HG02588 (cell line): Measurements from ENCODE around the gene SLC24A3.

Experiments
- ATAC-seq: cut with Tn5 transposase; IDR thresholded peaks from one replicate; pipeline ENCODE4 v1.9.1; 2021; ENCODE audit warnings: mild to moderate bottlenecking, moderate library complexity; ENCODE audit not compliant: unreplicated experiment

Gene SLC24A3

DNA sequence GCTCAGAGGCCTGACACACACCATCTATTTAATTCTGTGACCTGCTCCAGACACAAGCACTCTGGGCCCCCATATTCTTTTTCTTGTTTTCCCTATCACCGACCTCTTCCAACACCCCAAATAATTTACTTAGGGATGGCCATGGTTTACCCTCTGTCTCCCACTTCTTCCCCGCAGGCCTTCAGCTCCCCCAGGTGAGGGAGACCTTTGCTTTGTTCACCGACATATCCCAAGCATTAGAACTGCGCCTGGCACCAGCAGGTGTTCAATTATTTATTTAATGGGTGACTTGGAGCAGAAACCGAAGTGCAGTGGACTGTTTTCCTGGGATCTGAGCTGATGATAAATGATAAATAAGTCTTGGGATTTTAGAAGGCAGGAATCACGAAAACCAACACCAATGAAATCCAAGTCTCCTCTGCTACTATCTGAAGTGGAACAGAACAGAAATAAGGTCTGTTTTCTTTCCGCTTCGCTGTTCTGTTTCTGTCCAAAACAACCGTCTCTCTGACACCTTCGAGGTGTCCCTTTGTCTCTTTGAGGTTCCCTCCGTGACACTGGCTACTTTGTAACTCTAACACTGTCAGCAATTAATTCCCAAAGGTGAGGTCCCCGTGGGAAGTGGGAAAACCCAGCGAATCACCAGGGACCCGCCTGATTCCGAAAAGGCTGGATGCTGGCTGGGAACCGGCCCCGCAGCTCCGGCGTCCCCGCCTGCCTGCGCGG is 544.5 kb downstream of the SLC24A3 start:
- ATAC-seq: no peak

DNA sequence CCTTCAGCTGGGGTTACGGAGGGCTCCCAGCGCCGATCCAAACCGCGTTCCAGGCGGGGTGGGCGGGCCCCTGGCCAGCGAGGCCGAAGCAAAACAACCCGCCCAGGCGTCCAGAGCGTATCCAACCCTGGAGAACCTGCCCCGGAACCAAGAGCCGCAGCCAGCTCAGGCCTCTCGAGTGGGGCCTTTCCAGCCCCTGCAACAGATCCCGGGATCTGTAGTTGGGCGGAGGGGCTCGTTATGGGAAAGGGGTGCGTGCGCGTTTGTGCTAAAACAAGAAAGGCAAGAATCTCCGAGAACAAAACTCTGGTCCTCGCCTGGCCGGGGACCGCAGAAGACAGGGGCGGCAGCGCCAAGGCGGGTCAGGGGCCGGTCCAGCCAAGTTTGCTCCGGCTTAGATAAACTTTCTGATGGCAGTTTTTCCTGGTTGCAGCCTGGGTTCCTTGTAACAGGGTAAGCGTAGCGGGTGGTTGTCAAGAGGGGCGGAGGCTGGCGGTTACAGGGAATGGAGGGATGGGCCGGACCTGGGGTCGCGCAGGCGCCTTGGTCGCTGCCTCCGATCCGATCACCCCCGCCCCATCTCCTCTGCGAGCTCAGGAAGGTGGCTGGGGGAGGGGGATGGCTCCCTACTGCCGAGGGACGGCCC is 545.2 kb downstream of the SLC24A3 start:
- ATAC-seq: no peak

DNA sequence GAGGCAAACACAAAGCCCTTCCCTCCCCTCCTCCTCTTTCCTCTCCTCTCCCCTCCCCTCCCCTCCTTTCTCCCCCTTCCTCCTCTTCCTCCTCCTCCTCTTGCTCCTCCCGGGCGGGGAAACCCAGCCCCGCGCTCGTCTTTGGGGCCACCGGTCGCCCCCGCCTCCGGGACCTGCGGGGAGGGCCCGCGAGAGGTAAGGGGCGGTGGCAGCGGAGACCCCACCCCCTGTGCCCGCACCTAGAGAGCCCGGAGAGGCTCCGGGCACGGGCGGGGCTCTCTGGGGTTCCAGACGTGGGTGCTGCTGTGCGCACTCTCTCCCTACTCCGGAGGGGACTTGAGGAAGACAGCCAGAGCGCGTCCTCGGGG is 545.7 kb downstream of the SLC24A3 start, which contains the start of gene RIN2:
TSS of gene RIN2 (plus strand) at position 126 of the 368 bp plus-strand sequence. CDS start 131,344 bp downstream, outside the sequence.
- no peak for ATAC-seq

DNA sequence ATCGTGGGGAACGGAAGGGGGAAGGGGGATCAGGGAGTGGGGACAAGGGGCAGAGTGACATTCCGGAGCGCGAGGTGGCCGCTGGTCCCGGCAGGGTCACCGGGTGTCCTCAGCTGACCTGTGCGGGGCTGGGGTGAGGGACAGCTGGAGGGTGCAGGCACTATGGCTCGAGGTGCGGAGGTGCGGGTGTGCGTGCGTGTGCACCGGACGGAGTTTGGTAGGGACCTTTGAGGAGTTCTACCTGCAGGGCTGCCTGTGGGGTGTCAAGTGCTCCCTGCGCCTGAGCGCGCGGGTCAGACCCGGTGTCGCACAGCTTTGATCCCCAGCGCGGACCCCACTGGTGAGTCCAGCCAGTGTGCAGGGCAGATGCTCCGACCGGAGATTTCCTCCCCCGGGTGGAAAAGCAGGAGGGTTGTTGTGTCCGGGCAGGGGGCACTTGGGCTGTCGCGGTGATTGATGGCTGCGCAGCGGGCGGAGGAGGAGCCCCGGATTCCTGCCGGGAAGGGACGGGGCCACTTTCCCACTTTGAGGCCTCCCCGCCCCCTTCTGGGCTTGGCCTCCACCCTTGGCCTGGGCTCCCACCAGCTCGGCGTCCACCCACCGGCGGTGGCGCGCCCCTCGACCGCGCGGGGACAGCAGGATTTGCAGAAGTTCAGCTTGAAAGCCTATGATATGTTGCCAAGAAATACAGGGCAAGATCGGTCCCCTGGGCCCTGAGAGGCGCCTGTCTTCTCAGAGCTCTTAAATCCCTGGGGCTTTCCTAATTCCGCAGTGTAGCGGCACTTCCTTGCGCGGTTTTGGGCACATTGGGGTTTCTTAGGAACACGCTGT is 546.3 kb downstream of the SLC24A3 start:
- ATAC-seq: no peak

DNA sequence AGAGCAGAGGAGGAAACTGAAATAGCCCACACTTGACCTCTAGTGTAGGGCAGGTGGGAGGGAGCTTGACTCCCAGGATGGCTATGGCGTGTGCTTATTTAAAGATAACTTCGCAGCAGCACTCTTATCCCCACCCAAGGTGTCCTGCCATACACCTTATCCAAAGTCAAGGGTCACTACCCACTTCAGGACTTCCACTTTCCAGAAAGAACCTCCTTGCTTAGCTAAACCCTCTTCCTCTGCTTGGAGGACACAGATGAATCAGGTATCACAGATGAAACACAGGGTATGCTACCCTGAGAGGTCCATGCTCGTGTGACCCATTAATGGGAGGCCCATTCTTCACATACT is 547.9 kb downstream of the SLC24A3 start:
- no peak for ATAC-seq

DNA sequence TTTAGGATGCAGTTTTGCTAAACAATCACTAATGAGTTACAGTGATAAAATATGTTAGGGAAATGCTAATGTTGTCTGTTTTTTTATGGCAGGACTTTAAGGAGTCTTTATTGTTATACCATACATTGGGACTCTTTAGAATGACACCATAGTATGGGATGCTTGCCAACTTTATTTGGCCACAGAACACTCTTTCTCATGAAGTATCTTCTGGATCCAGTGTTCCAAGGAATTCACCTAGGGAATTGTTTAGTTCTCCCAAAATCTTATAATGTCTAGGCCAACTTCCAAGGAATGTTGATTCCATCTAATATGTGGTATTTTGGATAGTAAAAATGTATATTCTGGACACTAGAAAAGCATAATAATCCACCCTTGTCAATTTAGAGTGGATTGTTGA is 548.9 kb downstream of the SLC24A3 start:
- no peak for ATAC-seq

DNA sequence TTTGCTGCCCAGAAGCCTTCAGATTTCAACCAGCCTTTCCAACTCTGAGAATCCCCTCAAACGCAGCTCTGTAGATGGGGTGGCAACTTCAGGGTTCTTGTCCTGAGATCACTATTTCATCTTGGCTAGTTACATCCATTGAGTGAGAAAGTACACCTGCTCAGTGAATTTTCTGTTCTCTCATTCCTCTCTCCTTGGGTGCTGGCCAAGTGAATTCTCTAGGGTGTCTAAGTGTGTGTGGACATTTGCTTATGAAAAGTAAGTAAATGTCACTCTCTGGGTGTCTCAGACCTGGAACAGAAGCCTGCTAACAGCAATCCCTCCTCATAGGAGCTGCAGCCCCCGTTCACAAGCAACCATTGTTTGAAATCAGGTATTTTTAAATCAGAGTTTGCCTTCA is 549.4 kb downstream of the SLC24A3 start:
- no peak for ATAC-seq

DNA sequence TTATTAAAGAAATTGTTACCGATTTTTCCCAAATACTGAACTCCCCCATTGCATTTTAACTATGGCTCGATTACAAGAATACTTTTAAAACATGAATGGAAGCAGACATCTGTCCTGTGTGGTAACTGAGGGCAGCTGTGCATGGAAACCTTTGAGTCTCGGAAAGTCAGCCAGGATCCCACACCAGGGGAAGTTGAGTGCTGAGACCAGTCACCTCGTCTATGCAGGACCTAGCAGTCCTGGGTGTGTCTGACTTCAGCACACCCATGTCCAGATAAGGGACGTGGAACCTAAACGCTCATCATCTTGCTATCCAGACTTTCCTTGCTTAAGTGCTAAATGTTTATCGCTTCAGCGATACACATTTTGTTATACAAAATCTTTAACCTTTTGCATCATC is 551.8 kb downstream of the SLC24A3 start:
- ATAC-seq: no peak

DNA sequence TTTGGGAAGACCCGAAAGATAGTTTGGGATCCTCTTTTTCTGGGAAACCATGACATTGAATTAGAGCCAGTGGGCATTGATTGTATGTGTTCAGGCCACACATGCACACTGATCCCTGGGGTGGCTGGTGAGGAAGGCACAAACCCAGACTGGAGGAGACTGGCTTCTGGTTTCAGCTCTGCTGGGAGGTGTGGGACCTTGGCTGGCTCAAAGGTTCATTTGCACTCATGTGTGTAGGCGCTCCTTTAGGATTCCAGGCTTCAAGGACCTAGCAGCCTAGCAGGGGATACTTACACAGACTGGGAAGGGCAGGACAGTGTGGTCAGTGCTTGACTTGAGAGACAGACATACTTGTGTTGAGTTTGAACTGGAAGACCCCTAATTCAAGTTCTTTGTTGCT is 552.8 kb downstream of the SLC24A3 start:
- ATAC-seq: no peak

DNA sequence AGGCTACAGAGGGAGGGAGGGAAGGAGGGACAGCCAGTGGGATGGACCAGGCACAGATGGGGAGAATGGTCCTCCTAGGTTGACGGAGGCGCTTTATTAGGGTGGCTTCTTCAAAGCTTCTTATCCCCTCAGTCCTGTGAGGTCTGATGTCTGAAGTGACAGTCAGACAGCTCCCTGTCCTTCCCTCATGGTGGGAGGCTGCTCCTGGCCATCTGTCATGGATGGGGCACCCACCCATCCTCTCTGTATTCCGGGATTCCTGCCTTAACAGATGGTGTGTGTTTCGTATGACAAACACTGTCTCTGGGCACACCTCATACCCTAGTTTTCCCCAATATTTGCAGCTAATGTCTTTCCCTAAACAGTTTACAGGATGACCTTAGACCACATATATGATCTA is 553.5 kb downstream of the SLC24A3 start:
- no peak for ATAC-seq

DNA sequence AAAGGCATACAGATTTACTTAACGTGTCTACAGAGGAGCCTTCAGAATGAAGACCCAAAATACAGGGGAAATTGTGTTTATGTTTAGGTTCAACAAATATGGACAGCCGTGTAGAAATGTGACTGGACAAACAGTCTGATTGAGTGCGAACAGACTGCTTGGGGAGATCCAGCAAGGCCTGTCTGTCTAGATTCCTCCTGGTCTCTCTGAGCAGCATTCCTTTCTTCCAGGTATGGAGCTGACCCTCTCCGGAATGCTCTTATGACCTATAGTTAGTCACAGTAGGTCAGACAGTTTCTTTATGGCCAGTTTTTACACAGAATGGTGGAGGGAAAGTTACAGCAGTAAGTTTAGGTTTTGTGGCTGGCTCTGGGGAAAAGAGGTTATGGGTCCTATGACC is 554.6 kb downstream of the SLC24A3 start:
- no peak for ATAC-seq

DNA sequence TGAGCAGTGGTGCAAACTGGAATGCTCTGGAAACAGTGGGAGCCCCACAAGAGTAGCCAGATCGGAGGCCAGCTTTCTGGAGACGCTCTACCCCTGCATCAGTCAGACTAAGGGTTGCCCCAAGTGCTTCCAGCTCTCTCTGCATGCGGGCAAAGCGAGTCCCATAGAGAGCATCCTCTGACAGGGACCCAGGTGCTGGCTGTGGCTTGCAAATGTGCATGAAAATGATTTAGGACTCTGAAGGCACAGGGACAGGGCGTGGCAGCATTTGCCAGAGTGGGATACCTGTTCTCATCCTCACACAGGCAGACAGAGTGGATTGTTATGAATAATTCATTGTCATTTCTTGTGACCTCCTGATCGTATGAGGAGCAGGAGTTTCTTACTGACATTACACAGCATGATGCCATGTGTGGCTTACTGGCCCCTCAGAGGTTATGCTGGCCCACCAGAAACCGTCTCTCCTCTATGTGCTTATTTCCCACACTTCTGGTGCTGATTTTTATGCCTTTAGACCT is 555.9 kb downstream of the SLC24A3 start:
- no peak for ATAC-seq

DNA sequence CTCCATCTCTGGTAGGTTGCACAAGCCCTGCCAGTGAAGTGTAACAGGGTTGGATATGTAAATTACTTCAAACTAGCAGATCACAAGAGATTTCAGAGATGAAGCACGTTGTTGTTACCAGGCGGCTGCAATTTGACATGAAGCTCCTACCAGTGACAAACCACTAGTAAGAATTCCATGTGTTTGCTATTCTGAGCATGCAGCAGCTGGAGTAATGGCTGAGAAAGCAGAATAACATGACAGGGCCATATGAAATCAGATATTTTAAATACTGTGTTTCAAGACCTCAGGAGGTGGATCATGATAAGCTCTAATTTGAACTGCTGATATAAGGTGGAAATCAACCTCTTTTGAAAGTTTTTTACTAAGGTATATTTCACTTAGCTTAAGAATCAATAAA is 557.1 kb downstream of the SLC24A3 start:
- no peak for ATAC-seq

DNA sequence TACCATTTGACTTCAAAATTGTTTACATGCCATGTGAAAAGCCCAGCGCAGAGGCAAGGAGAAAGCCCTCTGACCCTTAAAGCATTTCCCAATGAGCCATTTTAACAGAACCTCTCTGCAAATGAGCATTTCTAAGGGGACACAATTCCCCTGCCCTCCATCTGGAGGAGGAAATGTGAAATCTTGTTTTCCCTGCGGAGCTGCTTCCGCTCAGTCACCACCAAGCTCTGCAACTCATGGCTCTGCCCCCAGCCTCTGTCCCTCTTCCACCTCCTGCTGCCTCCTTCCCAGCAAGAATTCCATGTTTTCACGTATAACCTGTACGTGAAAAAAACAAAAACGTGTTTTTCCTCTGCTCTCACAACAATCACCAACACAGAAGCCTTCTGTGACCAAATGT is 557.9 kb downstream of the SLC24A3 start:
- no peak for ATAC-seq

DNA sequence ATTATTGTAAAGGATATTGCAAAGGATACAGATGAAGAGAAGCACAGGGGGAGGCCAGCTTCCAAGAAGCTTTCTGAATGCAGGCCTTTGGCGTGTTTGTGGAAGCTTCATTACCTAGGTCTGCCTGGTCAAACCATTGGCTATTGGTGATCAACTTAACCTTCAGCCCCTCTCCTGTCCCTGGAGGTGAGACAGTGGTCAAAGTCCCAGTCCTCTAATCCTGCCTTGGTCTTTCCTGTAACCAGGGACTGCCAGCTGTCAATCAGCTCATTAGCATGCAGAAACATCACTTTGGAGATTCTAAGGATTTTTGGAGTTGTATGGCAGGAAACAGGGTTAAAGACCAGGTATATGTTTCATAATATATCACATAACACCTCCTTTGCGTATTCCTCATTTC is 558.6 kb downstream of the SLC24A3 start:
- ATAC-seq: no peak
